Right atrium auricular region (tissue), 2 donors: ENCODE results near the gene COL2A1. TPM values are rescaled to one million over a fixed set of nuclear protein-coding genes. Genes with fewer than 3 reads are reported as not detected.

ENCODE experiments used
- DNase-seq: peaks from one replicate; pipeline ENCODE4 v3.0.0-alpha.2; 2019; ENCODE audit warnings: low spot score
- H3K27ac ChIP-seq, 2 donors: fragments of 200-600 bp; sonication (generic); 1 replicate in 1 of 2; 2 replicates in 1 of 2; pipeline ENCODE4 v1.5.1; 2016 to 2019
- H3K27me3 ChIP-seq, 2 donors: fragments of 200-600 bp; sonication (generic); one replicate each; pipeline versions ENCODE4 v1.5.1 to v1.6.0; 2017 to 2019
- H3K36me3 ChIP-seq: fragments of 200-600 bp; sonication (generic); one replicate; pipeline ENCODE4 v1.5.1; 2016
- H3K4me1 ChIP-seq, 2 donors: fragments of 200-600 bp; sonication (generic); one replicate each; pipeline versions ENCODE4 v1.5.1 to v1.6.0; 2017 to 2019
- H3K4me3 ChIP-seq, 2 donors: fragments of 200-600 bp; sonication (generic); 1 replicate in 1 of 2; 2 replicates in 1 of 2; pipeline ENCODE4 v1.5.1; 2017 to 2019; ENCODE audit warnings: mild to moderate bottlenecking in 1 of 2, moderate library complexity in 1 of 2
- H3K9me3 ChIP-seq, 2 donors: fragments of 200-600 bp; sonication (generic); one replicate each; pipeline ENCODE4 v1.5.1; 2019
- CTCF ChIP-seq, 2 donors: fragments of 200-600 bp; sonication (generic); IDR thresholded peaks; one replicate each; pipeline ENCODE4 v1.5.1; 2019; ENCODE audit warnings: antibody characterized with exemption in 2 of 2
- total RNA-seq, 2 donors: library from RNA; depleted of rRNA; stranded (reverse); fragments of >200 nt; gene quantifications; one replicate each; pipeline ENCODE4 v1.1.0, GENCODE V29; 2016

COL2A1 gene
- total RNA-seq, 2 donors from 2014 or later, result not detected

- Histone ChIP-seq H3K9me3 (no peaks in the 10 kb centered on the region), H3K4me3 (no peak overlapping the region), H3K4me1 (peaks cover 0 to 4% of the 10 kb centered on the region in 2 donors), H3K36me3 (no peaks in the 10 kb centered on the region), H3K27ac (no peak overlapping the region), H3K27me3 (no peaks in the 10 kb centered on the region)
- DNase-seq, result no peak
- TF ChIP-seq CTCF (IDR thresholded peaks at IDR 0.05), result no peak
Measured at GRCh38 chr12:47984331-47984801, 19.9 kb downstream of the COL2A1 start.

DNA sequence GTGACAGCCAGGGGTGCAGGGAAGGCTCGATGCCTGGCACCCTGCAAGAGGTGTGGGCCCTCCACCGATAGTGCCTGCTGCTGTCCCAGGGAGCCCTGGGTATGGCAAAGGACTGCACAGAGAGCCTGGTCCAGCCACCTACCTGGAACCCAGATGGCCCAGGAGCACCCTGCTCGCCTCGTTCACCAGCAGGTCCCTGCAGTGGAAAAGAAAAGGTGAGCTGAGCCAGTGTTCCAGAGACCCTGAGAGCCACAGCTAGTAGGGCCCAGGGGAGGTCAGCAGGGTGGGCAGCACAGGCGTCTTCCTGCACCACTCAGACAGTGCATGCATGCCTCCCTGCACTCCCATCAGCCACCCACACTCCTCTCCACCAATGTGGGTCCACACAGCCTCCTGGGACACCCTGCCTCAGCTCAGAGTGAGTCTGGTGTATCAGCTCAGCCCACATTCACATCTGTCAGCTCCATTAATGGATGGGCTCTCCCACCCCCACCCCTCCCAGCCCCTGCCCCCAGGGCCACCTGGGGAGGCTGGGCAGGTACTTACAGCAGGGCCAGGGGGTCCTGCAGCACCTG lies 20.6 kb downstream of the COL2A1 start:
- Histone ChIP-seq H3K27ac (no peak overlapping the region), H3K4me1 (peaks cover 0 to 4% of the 10 kb centered on the region in 2 donors), H3K4me3 (no peak overlapping the region), H3K36me3 (no peaks in the 10 kb centered on the region), H3K9me3 (no peaks in the 10 kb centered on the region), H3K27me3 (no peaks in the 10 kb centered on the region)
- TF ChIP-seq CTCF (IDR thresholded peaks at IDR 0.05), result no peak
- DNase-seq, result no peak

GRCh38 chr12:47982770-47983169 lies 21.5 kb downstream of the COL2A1 start:
- H3K27ac ChIP-seq, result no peak overlapping the region
- no peaks in the 10 kb centered on the region for H3K27me3 ChIP-seq
- peaks cover 0 to 2% of the 10 kb centered on the region in 2 donors for H3K4me1 ChIP-seq
- no peaks in the 10 kb centered on the region for H3K36me3 ChIP-seq
- DNase-seq, result no peak
- no peak for TF ChIP-seq CTCF (IDR thresholded peaks at IDR 0.05)
- no peak overlapping the region for H3K4me3 ChIP-seq
- H3K9me3 ChIP-seq, result no peaks in the 10 kb centered on the region

DNA sequence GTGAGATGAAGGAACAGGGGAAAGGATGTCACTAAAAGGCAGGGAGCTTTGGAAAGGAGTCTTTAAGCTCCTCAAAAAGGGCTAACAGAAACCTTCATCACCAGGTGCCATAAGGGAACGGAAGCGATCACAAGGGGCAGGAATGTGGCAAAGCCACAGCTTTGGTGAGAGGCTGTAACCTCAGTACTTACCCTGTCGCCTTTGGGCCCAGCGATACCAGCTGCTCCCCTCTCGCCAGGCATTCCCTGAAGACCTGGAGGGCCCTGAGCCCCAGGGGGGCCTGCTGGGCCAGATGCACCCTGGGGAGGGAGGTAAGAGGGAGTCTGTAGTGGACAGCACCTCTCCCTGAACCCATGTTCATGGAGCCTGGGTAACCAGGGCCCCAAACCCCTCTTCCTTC lies 22.0 kb downstream of the COL2A1 start:
- Histone ChIP-seq H3K27me3 (no peaks in the 10 kb centered on the region), H3K9me3 (no peaks in the 10 kb centered on the region), H3K4me3 (no peak overlapping the region), H3K27ac (no peak overlapping the region), H3K36me3 (no peaks in the 10 kb centered on the region), H3K4me1 (no peaks in the 10 kb centered on the region)
- TF ChIP-seq CTCF (IDR thresholded peaks at IDR 0.05), result no peak
- DNase-seq, result no peak

- H3K27ac ChIP-seq, result no peak overlapping the region
- no peaks in the 10 kb centered on the region for H3K4me1 ChIP-seq
- no peaks in the 10 kb centered on the region for H3K27me3 ChIP-seq
- H3K36me3 ChIP-seq, result no peaks in the 10 kb centered on the region
- H3K9me3 ChIP-seq, result no peaks in the 10 kb centered on the region
- no peak for TF ChIP-seq CTCF (IDR thresholded peaks at IDR 0.05)
- H3K4me3 ChIP-seq, result no peak overlapping the region
- no peak for DNase-seq
Measured at GRCh38 chr12:47981496-47982260, 22.6 kb downstream of the COL2A1 start.
